Nephron progenitor cell (in vitro differentiated cells): ENCODE results near the gene ZFAND2A.
"Not testable (repeated sequence)": the region's sequence is repeated elsewhere in the genome, so short reads cannot be mapped to it uniquely, and the experiment has no call there.

ENCODE experiments used
- DNase-seq: peaks from one replicate; pipeline ENCODE4 v3.0.0; 2021
- H3K27ac Mint-ChIP-seq: 2 replicates; pipeline ENCODE4 v1.8.0; 2021; ENCODE audit warnings: mild to moderate bottlenecking, moderate library complexity, mixed read lengths
- H3K27me3 Mint-ChIP-seq: 2 replicates; pipeline ENCODE4 v1.8.0; 2021; ENCODE audit warnings: mild to moderate bottlenecking, low read depth, mixed read lengths; ENCODE audit not compliant: poor library complexity
- H3K36me3 Mint-ChIP-seq: 2 replicates; pipeline ENCODE4 v1.8.0; 2021; ENCODE audit warnings: low read depth, mixed read lengths
- H3K4me1 Mint-ChIP-seq: 2 replicates; pipeline ENCODE4 v1.8.0; 2021; ENCODE audit warnings: mixed read lengths
- H3K4me3 Mint-ChIP-seq: 2 replicates; pipeline ENCODE4 v1.8.0; 2021; ENCODE audit warnings: mild to moderate bottlenecking, moderate library complexity, mixed read lengths
- H3K9me3 Mint-ChIP-seq: 2 replicates; pipeline ENCODE4 v1.8.0; 2021; ENCODE audit warnings: mild to moderate bottlenecking, moderate library complexity, mixed read lengths
- CTCF ChIP-seq: fragments of 200-600 bp; sonication (generic); IDR thresholded peaks from 2 replicates; pipeline ENCODE4 v1.5.0; 2021; ENCODE audit warnings: antibody characterized with exemption

ZFAND2A gene

GRCh38 chr7:1164436-1164835 lies 4.4 kb upstream of the ZFAND2A start:
- Mint-ChIP-seq H3K27ac (no peak overlapping the region), H3K36me3 (no peaks in the 10 kb centered on the region), H3K27me3 (peaks cover 9% of the 10 kb centered on the region), H3K9me3 (no peaks in the 10 kb centered on the region), H3K4me3 (no peak overlapping the region), H3K4me1 (peaks cover 14% of the 10 kb centered on the region)
- TF ChIP-seq CTCF: no peak
- no peak for DNase-seq

GRCh38 chr7:1163121-1163520 lies 3.1 kb upstream of the ZFAND2A start:
- Mint-ChIP-seq H3K36me3 (no peaks in the 10 kb centered on the region), H3K9me3 (no peaks in the 10 kb centered on the region), H3K27ac (no peak overlapping the region), H3K4me3 (peak overlapping the region; percentile 31), H3K4me1 (peaks cover 23% of the 10 kb centered on the region), H3K27me3 (no peaks in the 10 kb centered on the region)
- no peak for DNase-seq
- TF ChIP-seq CTCF: no peak

DNA sequence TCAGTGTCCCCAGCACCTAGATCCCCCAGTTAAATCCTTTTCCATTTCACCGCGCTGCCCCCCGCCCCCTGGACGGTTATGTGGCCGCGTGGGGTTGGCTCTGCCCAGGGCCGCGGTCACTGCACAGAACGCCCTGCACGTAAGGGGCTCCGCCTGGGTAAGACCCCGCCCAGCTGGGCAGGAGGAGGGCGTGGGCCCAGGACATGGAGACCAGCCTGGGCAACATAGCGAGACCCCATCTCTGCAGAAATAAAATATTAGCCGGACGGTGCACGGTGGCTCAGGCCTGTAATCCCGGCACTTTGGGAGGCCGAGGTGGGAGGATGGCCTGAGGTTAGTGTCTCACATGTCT lies 650 bp upstream of the ZFAND2A start:
- H3K4me3 Mint-ChIP-seq: peak overlapping the region; percentile 88
- no peak for DNase-seq
- no peaks in the 10 kb centered on the region for H3K36me3 Mint-ChIP-seq
- H3K9me3 Mint-ChIP-seq: no peaks in the 10 kb centered on the region
- TF ChIP-seq CTCF: no peak
- no peaks in the 10 kb centered on the region for H3K27me3 Mint-ChIP-seq
- H3K4me1 Mint-ChIP-seq: peaks cover 37% of the 10 kb centered on the region
- no peak overlapping the region for H3K27ac Mint-ChIP-seq

GRCh38 chr7:1159231-1159630 lies 765 bp downstream of the ZFAND2A start:
- H3K27me3 Mint-ChIP-seq, H3K9me3 Mint-ChIP-seq: not testable (repeated sequence)
- Mint-ChIP-seq H3K36me3 (peaks cover 12% of the 10 kb centered on the region), H3K4me1 (peaks cover 37% of the 10 kb centered on the region), H3K4me3 (peak overlapping the region; percentile 93), H3K27ac (peak overlapping the region; percentile 95)
- DNase-seq: peak; percentile 30

- no peak for TF ChIP-seq CTCF
- Mint-ChIP-seq H3K27ac (peak overlapping the region; percentile 95), H3K9me3 (no peaks in the 10 kb centered on the region), H3K36me3 (peaks cover 18% of the 10 kb centered on the region), H3K4me1 (peaks cover 37% of the 10 kb centered on the region), H3K27me3 (no peaks in the 10 kb centered on the region), H3K4me3 (peak overlapping the region; percentile 93)
- DNase-seq: no peak
Observed at GRCh38 chr7:1158203-1159126, 1.5 kb downstream of the ZFAND2A start.

GRCh38 chr7:1156782-1157535 lies 3.0 kb downstream of the ZFAND2A start:
- Mint-ChIP-seq H3K4me1 (peaks cover 35% of the 10 kb centered on the region), H3K36me3 (peaks cover 26% of the 10 kb centered on the region), H3K4me3 (peak overlapping the region; percentile 42), H3K9me3 (no peaks in the 10 kb centered on the region), H3K27me3 (no peaks in the 10 kb centered on the region), H3K27ac (no peak overlapping the region)
- no peak for DNase-seq
- no peak for TF ChIP-seq CTCF

DNA sequence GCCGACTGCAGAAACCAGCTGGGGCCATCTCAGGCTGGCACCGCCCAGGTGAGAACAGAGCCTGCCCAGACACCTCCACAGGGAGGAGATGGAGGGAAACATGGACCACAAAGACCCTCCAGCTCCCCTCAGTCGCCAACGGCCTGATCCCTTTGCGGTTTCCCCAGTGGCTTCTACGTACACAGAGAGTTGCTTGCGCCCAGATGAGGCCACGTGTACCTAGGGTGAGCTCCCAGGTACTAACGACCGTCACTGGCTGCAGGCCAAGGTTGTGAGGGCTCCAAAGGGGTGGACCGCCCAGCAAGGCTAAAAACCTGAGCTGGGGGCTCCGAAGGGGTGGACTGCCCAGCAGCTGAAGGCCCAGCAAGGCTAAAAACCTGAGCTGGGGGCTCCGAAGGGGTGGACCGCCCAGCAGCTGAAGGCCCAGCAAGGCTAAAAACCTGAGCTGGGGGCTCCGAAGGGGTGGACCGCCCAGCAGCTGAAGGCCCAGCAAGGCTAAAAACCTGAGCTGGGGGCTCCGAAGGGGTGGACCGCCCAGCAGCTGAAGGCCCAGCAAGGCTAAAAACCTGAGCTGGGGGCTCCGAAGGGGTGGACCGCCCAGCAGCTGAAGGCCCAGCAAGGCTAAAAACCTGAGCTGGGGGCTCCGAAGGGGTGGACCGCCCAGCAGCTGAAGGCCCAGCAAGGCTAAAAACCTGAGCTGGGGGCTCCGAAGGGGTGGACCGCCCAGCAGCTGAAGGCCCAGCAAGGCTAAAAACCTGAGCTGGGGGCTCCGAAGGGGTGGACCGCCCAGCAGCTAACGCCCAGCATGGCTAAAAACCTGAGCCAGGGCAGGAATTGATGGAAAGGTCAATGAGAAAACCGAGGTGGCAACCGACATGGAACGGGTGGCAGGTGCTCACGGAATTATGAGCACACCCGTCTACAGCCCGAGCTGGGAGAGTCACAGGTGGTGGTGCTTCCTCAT lies 3.9 kb downstream of the ZFAND2A start:
- not testable (repeated sequence) for H3K9me3 Mint-ChIP-seq, H3K4me3 Mint-ChIP-seq, DNase-seq, H3K27ac Mint-ChIP-seq, H3K27me3 Mint-ChIP-seq
- H3K4me1 Mint-ChIP-seq: peaks cover 30% of the 10 kb centered on the region
- peaks cover 26% of the 10 kb centered on the region for H3K36me3 Mint-ChIP-seq
